K562 (cell line): ENCODE measurements around the gene CDC42EP3. TPM values are rescaled to one million over a fixed set of nuclear protein-coding genes. Genes with fewer than 3 reads are reported as not detected.

ENCODE experiments used
- ATAC-seq: fragments of 200-7000 bp; cut with Tn5 transposase; 3 replicates; pipeline ENCODE4 v1.9.1; 2020; ENCODE audit warnings: moderate library complexity
- BruUV-seq: library from RNA; stranded (reverse); fragments of 400-500 nt; replicated peaks from 2 replicates; lab custom pipeline; 2021; lab: Mats Ljungman, UMichigan
- CTCF ChIA-PET: fragments of 300-600 bp; formaldehyde crosslinking; extraction: SDS; loops from one replicate; lab custom pipeline; 2021; ENCODE audit warnings: low intra/inter-chr PET ratio; lab: Yijun Ruan, JAX
- POLR2A ChIA-PET: fragments of 300-600, 350-650 bp; sonication (Branson Sonifier 250); formaldehyde crosslinking; extraction: SDS; loops from one replicate; lab custom pipeline; 2021; ENCODE audit warnings: antibody characterized with exemption, inconsistent platforms; lab: Yijun Ruan, JAX
- DNase-seq, 4 experiments: peaks; one replicate each; pipeline versions ENCODE4 v3.0.0 to v3.0.0-alpha.2; 2011 to 2018; ENCODE audit warnings: low spot score in 3 of 4, mixed read lengths in 3 of 4; ENCODE audit errors: extremely low read depth in 1 of 4
- FAIRE-seq: peaks from 2 replicates; lab custom pipeline; 2011; peaks lifted over from hg19 to GRCh38; lab: Jason Lieb, UNC
- H2AFZ ChIP-seq: 2 replicates; pipeline ENCODE4 v1.6.0; 2011; ENCODE audit warnings: low read depth, low read length, control low read depth, inconsistent platforms
- H3K27ac ChIP-seq: fragments of 200-600 bp; 3 replicates; pipeline ENCODE4 v1.8.0; 2011; ENCODE audit warnings: low read depth, mild to moderate bottlenecking, control low read depth, inconsistent platforms, low read length, moderate library complexity, mixed read lengths; ENCODE audit errors: extremely low read depth
- H3K27me3 ChIP-seq, 2 experiments: fragments of 300-600 bp in 1 of 2; 2 replicates in 1 of 2; 3 replicates in 1 of 2; pipeline versions ENCODE4 v1.6.0 to v1.8.0; 2011; ENCODE audit warnings: inconsistent platforms in 2 of 2, low read length in 2 of 2, mild to moderate bottlenecking in 1 of 2, mixed read lengths in 1 of 2, moderate library complexity in 1 of 2; ENCODE audit not compliant: control insufficient read depth in 2 of 2, insufficient read depth in 2 of 2
- H3K36me3 ChIP-seq: fragments of 300-600 bp; 3 replicates; pipeline ENCODE4 v1.8.0; 2011; ENCODE audit warnings: mild to moderate bottlenecking, low read length, inconsistent platforms; ENCODE audit not compliant: control insufficient read depth, insufficient read depth
- H3K4me1 ChIP-seq, 2 experiments: fragments of 200-600 bp in 1 of 2; replicated peaks in 1 of 2; 2 replicates in 1 of 2; 3 replicates in 1 of 2; pipeline versions ENCODE4 v1.5.1 to v1.8.0; 2011; ENCODE audit warnings: inconsistent platforms in 2 of 2, low read length in 2 of 2, mild to moderate bottlenecking in 1 of 2, mixed read lengths in 1 of 2, moderate library complexity in 1 of 2; ENCODE audit not compliant: control insufficient read depth in 2 of 2, insufficient read depth in 2 of 2
- H3K4me2 ChIP-seq: 2 replicates; pipeline ENCODE4 v1.6.1; 2011; ENCODE audit warnings: low read length, control low read depth, inconsistent platforms, mixed read lengths; ENCODE audit not compliant: insufficient read depth
- H3K4me3 ChIP-seq: fragments of 200-600 bp; sonication (generic), shearing (Covaris generic); 2 replicates; pipeline ENCODE4 v1.5.1; 2016; ENCODE audit warnings: control low read depth, inconsistent platforms
- H3K79me2 ChIP-seq: fragments of 200-600 bp; 3 replicates; pipeline ENCODE4 v1.8.0; 2011; ENCODE audit warnings: low read length, inconsistent platforms; ENCODE audit not compliant: control insufficient read depth, insufficient read depth
- H3K9ac ChIP-seq, 2 experiments: 2 replicates each; pipeline versions ENCODE4 v1.6.0 to v1.6.1; 2011; ENCODE audit warnings: low read depth in 2 of 2, low read length in 2 of 2, control low read depth in 1 of 2, inconsistent platforms in 1 of 2, mild to moderate bottlenecking in 1 of 2, mixed read lengths in 1 of 2; ENCODE audit not compliant: insufficient read depth in 1 of 2
- H3K9me1 ChIP-seq: one replicate; pipeline ENCODE4 v1.6.0; 2011; ENCODE audit warnings: inconsistent platforms, mild to moderate bottlenecking, low read length, moderate library complexity; ENCODE audit not compliant: control insufficient read depth, insufficient read depth
- H3K9me3 ChIP-seq: replicated peaks from 2 replicates; pipeline ENCODE4 v1.5.1; 2011; ENCODE audit warnings: low read depth, low read length, inconsistent platforms; ENCODE audit not compliant: control insufficient read depth, insufficient read depth
- H4K20me1 ChIP-seq: replicated peaks from 2 replicates; pipeline ENCODE4 v1.6.1; 2011; ENCODE audit warnings: low read length, inconsistent platforms, mixed read lengths; ENCODE audit not compliant: control insufficient read depth, insufficient read depth
- EP400 ChIP-seq: fragments of 450-650 bp; IDR thresholded peaks from 2 replicates; pipeline ENCODE4 v1.6.1; 2017; ENCODE audit warnings: antibody characterized with exemption, mild to moderate bottlenecking, moderate library complexity
- FIP1L1 ChIP-seq: fragments of 200-400 bp; formaldehyde crosslinking; IDR thresholded peaks from 2 replicates; pipeline ENCODE4 v1.6.1; 2018; ENCODE audit warnings: mild to moderate bottlenecking, low read depth, low read length; ENCODE audit not compliant: poor library complexity, severe bottlenecking
- FOXK2 ChIP-seq, 2 experiments: fragments of 450-650 bp; IDR thresholded peaks in 1 of 2; conservative IDR thresholded peaks in 1 of 2; 2 replicates each; pipeline ENCODE4 v1.6.1; 2016; ENCODE audit warnings: low read depth in 2 of 2, mild to moderate bottlenecking in 1 of 2
- NCOA4 ChIP-seq: fragments of 450-650 bp; IDR thresholded peaks from 2 replicates; pipeline ENCODE4 v1.6.1; 2018; ENCODE audit warnings: mild to moderate bottlenecking; ENCODE audit not compliant: partially characterized antibody
- PHF21A ChIP-seq: fragments of 450-650 bp; IDR thresholded peaks from 2 replicates; pipeline ENCODE4 v1.6.1; 2017; ENCODE audit warnings: low read depth, borderline replicate concordance
- POLR2H ChIP-seq: IDR thresholded peaks from 2 replicates; pipeline ENCODE4 v1.6.1; 2016; ENCODE audit warnings: missing genetic modification characterization, low read depth, mild to moderate bottlenecking, control low read depth, missing compliant biosample characterization, moderate library complexity
- RBM14 ChIP-seq: fragments of 200-400 bp; formaldehyde crosslinking; IDR thresholded peaks from 2 replicates; pipeline ENCODE4 v1.6.1; 2018; ENCODE audit warnings: low read depth, mild to moderate bottlenecking, low read length, moderate library complexity, borderline replicate concordance; ENCODE audit not compliant: insufficient read depth
- RERE ChIP-seq: sonication (generic); formaldehyde crosslinking; IDR thresholded peaks from 2 replicates; pipeline ENCODE4 v1.8.0; 2023; ENCODE audit warnings: missing genetic modification reagents, mild to moderate bottlenecking, borderline replicate concordance
- SMAD3 ChIP-seq: fragments of 450-650 bp; formaldehyde crosslinking; conservative IDR thresholded peaks from 2 replicates; pipeline ENCODE4 v1.4.0; 2020; ENCODE audit warnings: mild to moderate bottlenecking
- YBX1 ChIP-seq: fragments of 450-650 bp; IDR thresholded peaks from 2 replicates; pipeline ENCODE4 v1.7.1; 2016; ENCODE audit warnings: mild to moderate bottlenecking
- in situ Hi-C: fragments of 300-500 bp; cut with MboI; formaldehyde crosslinking; loops from 4 replicates; pipeline ENCODE4 v1.15.0; 2018; ENCODE audit warnings: inconsistent platforms, mixed read lengths
- intact Hi-C: fragments of 100-400 bp; cut with micrococcal nuclease; formaldehyde crosslinking; loops from 2 replicates; pipeline ENCODE4 v1.14.2; 2022
- polyA plus RNA-seq, 8 experiments: library from polyadenylated mRNA; depleted of rRNA in 4 of 8; stranded (reverse) in 5 of 8; unstranded in 3 of 8; fragments of >200 nt; fragmentation: Nextera tagmentation in 2 of 8; fragmentation: Illumina TruSeq in 1 of 8; extraction: Ambion mirVana in 2 of 8; extraction: Trizol in 1 of 8; gene quantifications; 2 replicates each; pipeline versions ENCODE4 v1.2.1 to v1.2.3, GENCODE V29; 2011 to 2014; ENCODE audit warnings: inconsistent platforms in 1 of 8, missing spikeins in 1 of 8
- total RNA-seq, 7 experiments: library from RNA; depleted of rRNA in 6 of 7; stranded (reverse); fragments of >200 nt in 6 of 7; fragmentation: Illumina TruSeq in 2 of 7; extraction: Trizol in 2 of 7; gene quantifications; 2 replicates each; pipeline versions ENCODE4 v1.2.1 to v1.2.3, GENCODE V29; 2011 to 2021; ENCODE audit warnings: low replicate concordance in 1 of 7

The CDC42EP3 gene
- total and polyA plus RNA-seq, 9 of the 15 experiments (the other 6 are each of a cell fraction or from before 2014, with no cell fraction given) = 0.72 to 6.4 (median 2.0) TPM

DNA sequence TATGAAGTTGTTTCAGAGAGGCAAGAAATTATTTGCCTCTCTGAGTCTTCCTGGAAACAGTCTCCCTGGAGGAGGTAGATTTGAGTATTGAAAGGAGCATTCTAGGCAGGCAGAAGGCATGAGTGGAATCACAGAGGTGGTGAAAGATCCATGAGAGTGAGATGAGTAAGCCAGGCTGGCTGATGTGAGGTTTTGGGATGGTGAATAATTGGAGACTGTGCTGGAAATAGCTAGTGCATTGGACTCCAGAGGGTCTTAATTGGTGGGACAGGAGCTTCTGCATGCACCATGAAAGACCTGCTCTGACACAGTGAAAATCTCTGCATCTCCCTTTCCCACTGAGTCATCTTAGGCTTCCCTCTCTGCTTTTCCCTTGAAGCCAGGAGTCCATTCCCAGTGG lies 46.3 kb downstream of the CDC42EP3 start:
- no peaks in the 10 kb centered on the region for H3K36me3 ChIP-seq
- FAIRE-seq = no peak
- H3K9me1 ChIP-seq = no peaks in the 10 kb centered on the region
- no peaks in the 10 kb centered on the region for H3K9me3 ChIP-seq
- ChIA-PET POLR2A (no interaction called here), CTCF (no interaction called here)
- no peak overlapping the region for H3K9ac ChIP-seq
- DNase-seq = no peak
- no TSS peak for BruUV-seq
- H3K27ac ChIP-seq = no peak overlapping the region
- H3K27me3 ChIP-seq = no peaks in the 10 kb centered on the region
- no peak overlapping the region for H2AFZ ChIP-seq
- no peak overlapping the region for H3K4me3 ChIP-seq
- in situ Hi-C loops = no loop called here
- no peaks in the 10 kb centered on the region for H3K79me2 ChIP-seq
- no peak for ATAC-seq
- no peak for TF ChIP-seq RBM14
- no peak for TF ChIP-seq FOXK2 (conservative IDR thresholded peaks at IDR 0.05 in 1 of 2, IDR thresholded peaks at IDR 0.05 in 1 of 2; ENCODE audit: low read depth in 2 of 2)
- no peak for TF ChIP-seq FIP1L1
- TF ChIP-seq POLR2H (tag) = no peak
- no peak for TF ChIP-seq EP400
- no peak for TF ChIP-seq NCOA4
- TF ChIP-seq RERE (CRISPR knock-in tag) = no peak
- TF ChIP-seq SMAD3 (CRISPR knock-in tag) = no peak
- TF ChIP-seq PHF21A = no peak
- no peak for TF ChIP-seq YBX1
- TF ChIP-seq, all 486 proteins: peak for 0
- no peak overlapping the region for H3K4me2 ChIP-seq
- intact Hi-C loops = no loop called here
- H4K20me1 ChIP-seq = no peaks in the 10 kb centered on the region
- no peaks in the 10 kb centered on the region for H3K4me1 ChIP-seq
